Ecto neural progenitor cell (in vitro differentiated cells): ENCODE data around the gene KLHL2.

Experiments used
- DNase-seq: peaks from one replicate; pipeline ENCODE4 v3.0.0-alpha.2; 2018; ENCODE audit warnings: low spot score

The KLHL2 gene

GRCh38 chr4:165369522-165369921, 162.2 kb downstream of the KLHL2 start:
- DNase-seq = no peak

- no peak for DNase-seq
Observed at GRCh38 chr4:165370530-165370929, 163.2 kb downstream of the KLHL2 start.
